Amygdala (tissue), 56 donors: Measurements from ENCODE around the gene PRRX2.
A peak's percentile ranks its signal among the peaks of the same experiment; 100 is the strongest.
"Not testable (repeated sequence)": the region's sequence is repeated elsewhere in the genome, so short reads cannot be mapped to it uniquely, and the experiment has no call there.

ENCODE experiments used
- DNase-seq, 56 donors: peaks; one replicate each; lab custom pipeline; 2025; lab: John Stamatoyannopoulos, UW

The PRRX2 gene

DNA sequence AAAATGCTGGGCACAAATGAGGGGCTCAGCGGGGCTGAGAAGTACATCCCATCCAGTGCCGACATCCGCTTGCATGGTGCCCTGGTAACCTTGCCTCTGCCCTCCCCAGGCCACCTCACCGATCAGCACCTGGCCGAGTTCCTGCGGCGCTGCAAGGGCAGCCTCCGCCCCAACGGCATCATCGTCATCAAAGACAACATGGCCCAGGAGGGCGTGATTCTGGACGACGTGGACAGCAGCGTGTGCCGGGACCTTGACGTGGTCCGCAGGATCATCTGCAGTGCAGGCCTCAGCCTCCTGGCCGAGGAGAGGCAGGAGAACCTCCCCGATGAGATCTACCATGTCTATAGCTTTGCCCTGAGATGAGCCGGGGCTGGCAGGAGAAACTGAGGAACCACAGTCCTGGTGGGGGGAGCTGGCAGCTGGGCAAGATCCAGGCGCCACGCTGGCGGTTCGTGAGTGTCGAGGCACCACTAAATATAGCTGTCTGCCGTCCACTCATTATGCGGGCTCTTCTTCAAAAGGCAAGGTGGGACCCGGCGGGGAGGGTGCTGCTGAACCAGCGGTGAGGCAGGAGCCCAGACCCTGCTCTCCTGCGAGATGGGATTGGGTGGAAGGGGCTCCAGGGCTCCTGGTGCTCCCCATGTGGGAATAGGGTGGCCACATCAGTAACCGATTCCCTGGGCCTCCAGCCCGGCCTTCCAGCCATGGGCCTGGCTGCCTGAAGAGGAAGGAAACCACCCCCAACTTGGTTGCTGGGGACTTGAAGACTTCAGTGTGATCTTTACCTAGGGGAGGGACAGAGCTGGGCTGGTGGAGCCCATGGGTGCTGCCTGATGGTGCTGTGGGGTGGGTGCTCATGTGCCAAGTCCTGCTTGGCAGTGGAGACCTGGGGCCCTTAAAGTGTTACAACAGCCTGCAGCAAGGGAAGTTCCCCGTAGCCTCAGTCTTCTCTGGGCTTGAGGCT is 30.1 kb upstream of the PRRX2 start:
- DNase-seq: no peak

DNA sequence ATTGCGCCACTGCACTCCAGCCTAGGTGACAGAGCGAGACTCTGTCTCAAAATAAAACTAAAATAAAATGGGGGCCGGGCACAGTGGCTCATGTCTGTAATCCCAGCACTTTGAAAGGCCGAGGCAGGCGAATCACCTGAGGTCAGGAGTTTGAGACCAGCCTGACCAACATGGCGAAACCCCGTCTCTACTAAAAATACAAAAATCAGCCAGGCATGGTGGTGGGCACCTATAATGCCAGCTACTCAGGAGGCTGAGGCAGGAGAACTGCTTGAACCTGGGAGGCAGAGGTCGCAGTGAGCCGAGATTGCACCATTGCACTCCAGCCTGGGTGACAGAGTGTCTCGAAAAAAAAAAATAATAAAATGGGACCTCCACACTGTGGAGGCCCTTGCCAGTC is 29.1 kb upstream of the PRRX2 start:
- DNase-seq: not testable (repeated sequence)

DNA sequence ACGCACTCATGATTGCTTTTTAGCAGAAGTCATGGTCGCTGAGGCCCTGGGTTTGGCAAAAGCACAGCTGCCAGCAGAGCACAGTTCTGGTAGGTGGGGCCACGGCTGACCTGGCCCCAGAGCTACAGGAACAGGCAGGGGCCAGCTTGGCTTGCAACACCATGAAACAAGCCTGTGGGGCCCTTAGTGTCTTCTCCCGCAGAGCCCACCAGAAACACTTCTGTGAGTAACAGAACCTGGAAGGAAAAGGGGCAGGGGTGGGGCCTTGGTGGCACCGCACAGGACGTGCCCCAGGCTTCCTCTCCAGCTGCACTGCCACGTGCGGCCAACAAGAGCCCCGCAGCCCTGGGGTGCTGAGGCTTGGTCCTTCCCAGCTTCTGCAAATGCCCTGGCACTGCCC is 28.3 kb upstream of the PRRX2 start:
- DNase-seq: no peak

DNA sequence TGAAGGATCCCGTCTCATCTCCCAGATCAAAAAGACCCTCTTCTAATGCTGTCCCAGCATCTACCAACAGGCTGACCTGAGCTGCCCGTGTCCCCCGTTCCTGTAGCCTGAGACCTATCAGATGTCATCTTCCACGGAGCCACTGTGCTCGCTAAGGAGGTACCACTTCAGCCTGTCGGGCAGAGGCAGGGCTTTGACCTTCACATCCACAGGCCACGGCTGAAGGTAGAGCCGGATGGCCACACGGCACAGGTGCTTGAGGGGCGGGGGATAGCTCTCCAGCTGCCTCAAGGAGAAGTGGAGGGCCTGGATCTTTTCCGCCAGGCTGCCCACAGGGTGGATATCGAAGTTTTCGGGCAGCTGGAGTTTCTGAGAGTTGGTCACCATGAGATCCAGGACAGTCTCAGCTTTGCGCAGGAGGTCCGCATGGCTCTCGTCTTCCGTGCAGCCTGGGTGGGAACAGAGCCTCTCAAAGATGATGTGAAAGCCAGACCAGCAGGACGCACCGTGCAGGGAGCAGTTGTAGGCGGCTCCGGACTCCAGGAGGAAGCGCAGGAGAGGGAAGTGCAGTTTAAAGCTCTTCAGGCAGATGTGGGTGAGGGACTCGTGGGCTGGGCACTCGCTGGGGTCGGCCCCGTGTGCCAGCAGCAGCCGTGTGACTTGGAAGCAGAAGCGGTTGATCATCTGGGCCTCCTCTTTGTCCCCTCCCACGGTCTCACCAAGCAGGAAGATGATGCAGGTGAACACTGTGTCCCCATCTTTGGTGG is 27.6 kb upstream of the PRRX2 start:
- DNase-seq: no peak

DNA sequence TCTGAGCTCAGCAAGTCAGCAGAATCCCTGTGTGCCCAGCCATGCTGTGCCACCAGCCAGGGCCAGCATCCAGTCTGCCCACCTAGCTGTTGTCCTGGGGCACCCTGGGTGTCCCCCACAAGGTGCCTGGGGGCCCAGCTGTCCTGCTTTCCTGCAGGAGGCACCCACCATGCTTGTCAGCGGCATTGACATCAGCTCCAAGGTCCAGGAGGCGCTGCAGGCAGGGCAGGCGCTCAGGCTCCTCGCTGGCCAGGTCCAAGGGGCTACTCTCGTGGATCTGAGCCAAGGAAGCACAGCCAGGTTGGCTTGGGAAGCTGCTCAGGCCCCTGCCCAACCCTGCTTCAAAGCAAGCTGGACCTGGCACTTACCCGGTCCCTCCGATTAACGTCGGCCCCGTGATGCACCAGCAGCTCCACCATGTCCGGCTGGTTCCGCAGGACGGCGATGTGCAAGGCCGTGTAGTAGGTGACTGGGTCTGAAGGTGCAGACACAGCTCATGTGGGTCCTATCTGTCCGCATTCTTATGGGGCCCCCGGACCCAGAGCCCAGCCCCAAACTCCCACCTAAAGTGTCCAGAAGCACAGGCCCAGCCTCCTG is 26.3 kb upstream of the PRRX2 start:
- DNase-seq: no peak

DNA sequence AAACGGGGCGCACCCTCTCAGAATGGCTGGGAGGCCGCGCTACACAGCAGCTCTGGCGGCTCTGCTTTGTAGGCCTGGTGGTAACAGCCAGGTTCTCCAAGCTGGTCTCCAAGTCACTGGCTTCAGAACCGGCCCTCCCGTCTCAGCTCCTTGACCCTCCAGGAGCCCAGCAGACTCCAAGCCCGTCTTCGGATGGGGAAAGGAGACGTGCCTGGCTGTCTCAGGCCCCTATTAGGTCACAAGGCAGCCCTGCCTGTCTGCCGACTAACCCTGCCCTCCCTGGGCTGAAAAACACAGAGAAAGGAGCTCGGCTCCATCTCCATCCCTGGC is 25.7 kb upstream of the PRRX2 start:
- no peak for DNase-seq

DNA sequence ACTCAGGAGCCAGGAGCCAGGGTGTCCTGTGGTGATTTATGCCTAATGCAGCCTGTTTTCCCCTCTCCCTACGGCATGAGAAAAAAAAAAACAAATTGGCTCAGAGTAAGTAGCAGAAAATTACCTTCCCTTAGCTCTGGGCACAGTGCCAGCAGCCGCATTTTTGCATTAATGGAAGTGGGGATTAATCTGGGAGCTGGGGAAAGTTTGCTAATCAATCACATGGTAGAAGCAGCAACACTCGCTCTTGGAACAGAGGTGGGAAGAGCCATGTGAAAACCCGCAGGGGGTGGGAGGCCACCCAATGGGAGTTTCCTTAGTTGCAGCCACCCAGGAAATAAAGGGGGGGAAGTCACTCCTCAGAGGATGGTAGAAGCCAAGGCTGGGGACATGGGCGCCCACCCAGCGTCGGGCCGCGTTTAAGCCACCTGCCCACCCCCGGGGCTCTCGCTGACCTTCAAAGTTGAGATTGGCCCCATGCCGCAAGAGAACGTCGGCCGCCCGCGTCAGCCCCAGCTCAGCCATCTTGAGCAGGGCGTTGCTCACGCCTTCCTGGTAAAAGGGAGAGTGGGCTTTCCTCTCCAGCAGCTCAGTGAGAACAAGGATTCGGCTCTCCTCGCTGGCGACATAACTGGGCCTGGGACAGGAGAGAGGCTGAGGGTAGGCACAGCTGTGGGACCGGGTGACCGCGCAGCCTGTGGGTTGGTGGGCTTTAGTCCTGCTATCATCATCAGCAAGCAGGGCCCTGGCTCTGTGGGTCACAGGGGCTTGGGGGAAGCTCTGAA is 25.2 kb upstream of the PRRX2 start:
- peak in 25 of 56 donors; percentile 11 to 74 (median 48) for DNase-seq

DNA sequence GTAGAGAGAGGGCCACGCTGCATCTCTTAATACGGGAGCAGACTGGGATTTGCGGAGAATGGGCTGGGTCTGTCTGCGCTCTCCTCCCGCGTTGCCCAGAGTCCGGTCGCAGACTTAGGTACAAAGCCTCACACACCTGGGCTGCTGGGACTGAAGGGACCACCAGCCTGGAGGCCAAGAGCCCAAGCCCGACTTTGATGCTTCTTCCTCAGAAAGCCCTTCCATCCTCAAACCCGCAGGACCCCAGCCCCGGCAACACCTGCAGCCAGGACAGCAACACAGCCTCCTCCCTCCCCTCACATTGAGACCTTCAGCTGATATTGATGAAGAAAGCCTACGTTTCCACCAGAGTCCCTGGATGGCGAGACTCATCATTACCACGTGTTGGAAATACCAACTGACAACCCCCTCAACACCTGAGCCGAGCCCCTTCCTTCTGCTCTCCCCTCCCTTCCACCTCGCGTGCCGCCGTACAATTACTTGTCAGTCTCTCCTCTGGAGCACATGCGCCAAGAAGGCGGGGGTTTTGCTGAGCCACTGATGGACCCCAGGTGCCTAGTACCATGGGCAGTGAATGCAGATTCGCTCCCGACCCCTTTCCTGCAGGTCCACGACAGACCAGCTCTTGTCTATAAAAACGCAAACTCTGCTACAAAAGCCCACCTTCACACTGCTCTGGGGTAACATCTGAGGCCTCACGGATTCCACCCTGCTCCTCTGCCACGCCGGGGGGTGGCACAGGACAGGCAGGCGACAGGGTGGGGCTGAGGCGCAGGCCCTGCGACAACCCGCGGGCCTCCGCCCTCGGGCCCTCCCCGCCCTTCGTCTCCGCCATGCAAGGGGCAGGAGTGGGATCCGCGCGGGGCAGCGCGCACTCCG is 24.3 kb upstream of the PRRX2 start:
- no peak for DNase-seq

DNA sequence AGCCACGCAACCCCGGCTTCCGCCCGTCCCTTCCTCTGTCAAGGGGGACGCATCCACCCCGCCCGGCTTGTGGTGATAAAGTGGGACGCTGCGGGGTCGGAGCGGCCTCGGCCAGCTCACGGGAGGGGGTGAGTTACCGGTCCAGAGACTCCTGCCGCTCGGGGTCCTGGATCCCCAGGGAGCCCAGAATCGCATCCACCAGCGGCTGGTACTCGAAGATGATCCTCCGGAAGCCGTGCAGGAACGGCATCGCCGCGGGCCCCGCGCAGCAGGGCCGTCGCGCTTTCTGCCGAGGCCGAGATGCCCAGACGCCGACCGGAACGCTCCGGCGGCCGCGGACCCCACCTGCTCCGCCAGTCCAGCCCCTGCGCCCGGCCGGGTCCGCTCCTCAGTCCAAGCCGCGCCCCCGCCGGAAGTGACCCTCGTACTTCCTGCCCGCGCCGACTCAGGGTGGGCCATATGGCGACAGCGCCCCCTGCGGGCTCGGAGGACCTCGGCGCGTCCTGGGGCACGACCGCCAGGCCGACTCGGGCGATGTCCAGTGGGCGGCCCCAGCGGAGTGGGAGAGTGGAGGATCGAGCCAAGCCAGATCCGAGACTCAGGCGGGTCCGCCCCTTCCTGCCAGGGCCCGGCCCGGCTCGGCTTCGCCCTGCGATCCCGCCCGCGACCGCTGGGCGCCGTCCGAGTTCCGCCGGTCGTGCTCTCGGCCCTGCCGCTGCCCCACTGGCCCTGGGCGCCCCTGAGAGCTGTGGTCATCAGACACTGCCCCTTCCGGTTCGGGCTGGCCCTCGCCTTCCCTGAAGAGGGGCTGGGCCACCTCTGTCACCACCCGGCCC is 23.5 kb upstream of the PRRX2 start, which contains the start of gene ASB6:
Gene ASB6 (minus strand): TSS at position 402 of the 836 bp plus-strand sequence. CDS start 152 bp downstream, at position 250.
- DNase-seq: peak; percentile 65 to 97 (median 89)

DNA sequence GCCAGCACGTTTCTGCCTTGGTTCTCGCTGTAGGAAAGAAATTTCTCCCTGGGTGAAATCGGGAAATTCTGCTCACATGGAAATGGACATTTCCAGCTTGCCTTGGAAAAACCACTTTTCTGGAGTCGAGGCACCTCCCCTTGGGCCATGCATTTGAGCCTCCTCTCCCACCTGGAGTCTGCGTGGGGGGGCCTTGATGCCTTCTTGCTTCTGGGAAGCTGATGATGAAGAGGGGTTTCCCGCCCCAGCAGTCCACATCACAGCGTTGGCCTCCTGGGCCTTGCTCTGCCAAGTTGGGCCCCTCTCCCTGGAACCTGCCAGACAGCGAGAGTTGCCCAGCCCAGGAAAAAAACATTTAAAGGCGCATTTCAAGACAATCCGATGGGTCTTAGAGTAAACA is 21.7 kb upstream of the PRRX2 start:
- no peak for DNase-seq

DNA sequence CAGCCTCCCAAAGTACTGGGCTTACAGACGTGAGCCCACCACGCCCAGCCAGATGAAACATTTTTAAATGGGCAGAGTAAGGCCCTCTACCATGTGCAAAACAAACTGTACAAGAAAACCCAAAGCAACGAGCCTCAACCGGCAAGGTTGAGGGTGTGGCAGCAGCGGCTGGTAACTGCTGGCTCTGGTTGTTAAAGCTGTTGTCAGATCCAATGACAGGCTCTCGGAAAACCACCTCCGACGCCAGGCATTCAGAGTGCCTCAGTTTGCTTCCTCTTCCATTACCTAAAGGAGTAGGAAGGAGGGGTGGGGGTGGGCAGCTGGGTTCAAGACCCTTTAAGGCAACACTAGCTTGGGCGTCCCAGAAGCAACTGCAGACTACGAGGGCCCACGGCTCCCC is 21.1 kb upstream of the PRRX2 start:
- no peak for DNase-seq

DNA sequence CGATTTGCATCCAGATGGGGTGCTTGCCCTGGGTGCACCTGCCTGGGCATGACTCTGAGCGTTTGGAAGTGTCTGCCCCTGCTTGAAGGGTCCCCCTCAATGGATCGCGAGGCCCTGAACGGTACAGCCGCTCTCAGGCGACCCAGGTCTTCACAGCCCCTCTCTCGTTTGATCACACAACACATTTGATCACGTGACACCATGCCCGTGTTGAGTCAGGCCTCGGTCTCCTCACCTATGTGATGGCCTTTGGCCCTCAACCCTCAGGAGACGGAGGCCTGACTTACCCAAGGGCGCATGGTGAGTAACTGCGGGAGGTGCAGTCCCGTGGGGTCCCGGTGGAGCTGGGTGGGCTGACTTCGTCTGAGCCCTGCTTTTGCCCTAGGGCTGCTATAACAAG is 20.5 kb upstream of the PRRX2 start:
- no peak for DNase-seq

DNA sequence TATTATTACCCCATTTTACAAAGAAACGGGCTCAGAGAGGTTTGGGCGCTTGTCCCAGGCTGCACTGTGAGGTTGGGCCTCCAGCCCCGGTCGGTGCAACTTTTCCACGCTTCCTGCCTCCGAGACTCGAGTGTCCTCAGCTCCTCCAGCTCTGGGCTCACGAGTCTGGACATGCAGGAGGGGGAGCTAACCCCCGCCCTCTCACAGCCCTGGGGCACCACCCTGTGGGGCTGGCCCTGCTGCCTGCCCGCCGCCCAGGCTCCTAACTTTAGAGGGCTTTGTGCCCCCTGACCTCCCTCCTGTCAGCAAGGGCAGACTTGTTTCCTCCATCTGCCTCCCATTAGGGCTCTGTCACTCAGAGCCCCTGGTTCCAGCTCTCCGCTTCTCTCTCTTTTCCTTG is 19.2 kb upstream of the PRRX2 start:
- DNase-seq: no peak

DNA sequence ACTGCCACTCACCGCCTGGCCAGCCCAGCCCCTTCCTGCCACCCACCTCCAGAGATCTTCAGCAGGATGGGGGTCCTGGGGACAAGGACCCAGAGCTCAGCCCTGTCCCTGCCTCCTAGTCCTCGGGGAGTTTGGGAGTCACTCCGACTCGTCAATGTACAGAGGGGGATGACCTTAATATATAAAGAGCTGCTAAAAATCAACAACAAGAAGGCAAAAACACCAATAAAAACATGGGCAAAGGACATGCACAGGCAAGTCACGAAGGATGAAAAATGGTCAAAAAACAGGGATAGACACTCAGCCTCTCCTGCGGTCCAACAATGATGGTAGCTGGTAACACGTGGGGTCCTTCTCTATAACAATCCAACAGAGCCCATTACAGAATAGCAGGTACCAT is 18.8 kb upstream of the PRRX2 start:
- DNase-seq: no peak

DNA sequence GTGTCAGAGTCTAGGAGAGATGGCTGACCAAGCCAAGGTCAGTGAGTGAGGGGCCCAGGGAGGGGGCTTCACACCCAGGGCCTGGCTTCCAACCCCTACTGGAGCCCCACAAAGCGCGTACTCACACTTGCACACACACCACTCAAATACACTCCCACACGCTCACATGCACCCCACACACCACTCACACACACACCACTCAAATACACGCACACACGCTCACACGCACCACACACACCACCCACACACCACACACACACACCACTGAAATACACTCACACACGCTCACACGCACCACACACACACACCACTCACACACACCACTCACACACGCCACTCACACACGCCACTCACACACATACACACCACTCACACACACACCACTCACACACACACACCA is 17.8 kb upstream of the PRRX2 start:
- DNase-seq: no peak

DNA sequence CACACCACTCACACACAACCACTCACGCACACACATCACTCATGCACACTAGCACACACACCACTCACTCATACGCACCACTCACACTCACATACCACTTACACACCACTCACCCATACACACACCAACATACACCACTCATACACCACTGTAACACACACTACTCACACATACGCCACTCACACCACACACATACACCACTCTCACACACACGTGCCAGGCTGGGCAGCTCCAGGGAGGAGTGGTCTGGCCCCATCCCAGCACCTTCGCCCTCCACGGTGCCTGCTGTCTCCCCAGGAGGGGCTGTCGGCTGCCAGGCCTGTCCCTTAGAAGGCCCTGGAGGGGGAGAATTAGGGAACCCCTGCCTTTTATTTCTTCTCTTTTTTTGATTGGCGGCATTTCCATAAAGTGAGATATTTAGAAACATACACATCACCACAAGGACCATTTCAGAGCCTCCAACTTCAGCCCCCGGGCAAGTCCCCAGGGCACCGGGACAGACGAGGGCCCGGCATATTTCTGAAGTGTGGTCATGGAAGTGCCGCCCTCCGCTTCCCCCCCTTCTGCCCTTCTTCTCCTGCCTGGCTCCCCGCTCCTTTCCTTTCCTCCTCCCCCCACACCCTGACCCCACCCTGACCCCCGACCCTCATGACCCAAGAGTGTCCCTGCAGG is 17.2 kb upstream of the PRRX2 start:
- DNase-seq: no peak

DNA sequence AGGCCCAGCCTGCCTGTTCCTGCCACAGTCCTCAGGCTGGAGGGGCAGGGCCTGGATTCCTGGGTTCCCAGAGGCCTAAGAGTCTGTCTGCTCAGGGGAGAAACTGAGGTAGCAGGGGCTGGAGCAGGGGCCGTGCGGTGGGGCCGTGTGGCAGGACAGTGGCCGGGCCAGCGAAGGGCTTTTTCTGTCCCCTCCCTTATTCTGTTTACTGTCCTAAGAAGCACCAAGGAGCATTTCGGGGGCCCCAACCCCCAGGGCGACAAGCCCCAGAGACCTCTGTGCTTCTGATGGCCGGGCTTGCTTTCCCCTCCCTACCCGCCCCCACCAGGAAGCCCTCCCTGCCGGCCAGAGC is 16.7 kb upstream of the PRRX2 start:
- DNase-seq: no peak
